A673 (cell line): ENCODE results near the gene USF3. TPM values are rescaled to one million over a fixed set of nuclear protein-coding genes. Genes with fewer than 3 reads are reported as not detected.

ENCODE experiments used
- BruUV-seq: library from RNA; stranded (reverse); fragments of 400-500 nt; replicated peaks from 2 replicates; lab custom pipeline; 2021; lab: Mats Ljungman, UMichigan
- CTCF ChIA-PET: fragments of 300-600 bp; sonication (Branson Sonifier 250); formaldehyde crosslinking; loops from one replicate; lab custom pipeline; 2022; ENCODE audit warnings: antibody characterized with exemption; lab: Charles Lee
- POLR2A ChIA-PET: fragments of 300-600 bp; sonication (Branson Sonifier 250); formaldehyde crosslinking; loops from one replicate; lab custom pipeline; 2022; ENCODE audit warnings: antibody characterized with exemption; ENCODE audit not compliant: low non-redundant PET; lab: Charles Lee
- DNase-seq: peaks from one replicate; pipeline ENCODE4 v3.0.0-alpha.2; 2015; ENCODE audit warnings: low spot score
- H3K27ac ChIP-seq: fragments of 200-600 bp; sonication (generic); 2 replicates; pipeline ENCODE4 v1.5.1; 2016; ENCODE audit warnings: mixed run types, low read depth, mild to moderate bottlenecking, mixed read lengths, antibody characterized with exemption, low read length; ENCODE audit not compliant: poor library complexity, severe bottlenecking
- H3K27me3 ChIP-seq: fragments of 200-600 bp; sonication (generic); replicated peaks from 2 replicates; pipeline ENCODE4 v1.6.1; 2017; ENCODE audit warnings: mixed run types, low read depth, mild to moderate bottlenecking, mixed read lengths, antibody characterized with exemption, low read length; ENCODE audit not compliant: insufficient read depth, poor library complexity
- H3K36me3 ChIP-seq: fragments of 200-600 bp; sonication (generic); 2 replicates; pipeline ENCODE4 v1.6.1; 2016; ENCODE audit warnings: mixed run types, mild to moderate bottlenecking, mixed read lengths, antibody characterized with exemption, low read length; ENCODE audit not compliant: insufficient read depth, poor library complexity, severe bottlenecking
- H3K4me1 ChIP-seq: fragments of 200-600 bp; sonication (generic); 2 replicates; pipeline ENCODE4 v1.6.1; 2017; ENCODE audit warnings: mixed run types, mild to moderate bottlenecking, mixed read lengths, antibody characterized with exemption, low read length; ENCODE audit not compliant: insufficient read depth, poor library complexity, severe bottlenecking
- H3K4me3 ChIP-seq: fragments of 200-600 bp; sonication (generic); 2 replicates; pipeline ENCODE4 v1.5.1; 2016; ENCODE audit warnings: low read depth, mixed run types, mild to moderate bottlenecking, mixed read lengths, low read length; ENCODE audit not compliant: poor library complexity, severe bottlenecking
- H3K9me3 ChIP-seq: fragments of 200-600 bp; sonication (generic); 2 replicates; pipeline ENCODE4 v1.6.1; 2016; ENCODE audit warnings: mixed run types, low read depth, mild to moderate bottlenecking, mixed read lengths, antibody characterized with exemption, low read length; ENCODE audit not compliant: poor library complexity, severe bottlenecking
- CTCF ChIP-seq: fragments of 300-800, 200-600 bp; sonication (generic); conservative IDR thresholded peaks from 2 replicates; pipeline ENCODE4 v1.5.1; 2017; ENCODE audit warnings: low read depth, mild to moderate bottlenecking, antibody characterized with exemption, low read length, moderate library complexity, mixed read lengths
- EZH2 ChIP-seq: fragments of 200-600 bp; sonication (generic); IDR thresholded peaks from 2 replicates; pipeline ENCODE4 v1.6.1; 2017; ENCODE audit warnings: borderline replicate concordance, low read depth, mild to moderate bottlenecking, mixed read lengths, antibody characterized with exemption, low read length; ENCODE audit not compliant: poor library complexity, severe bottlenecking
- intact Hi-C: fragments of 100-400 bp; cut with micrococcal nuclease; formaldehyde crosslinking; loops from one replicate; pipeline ENCODE4 v1.10.0; 2022; ENCODE audit not compliant: unreplicated experiment
- total RNA-seq: library from RNA; stranded (reverse); gene quantifications from 2 replicates; pipeline ENCODE4 v1.2.3, GENCODE V29; 2021

The USF3 gene
- total RNA-seq, 1 experiment from 2014 or later, result 9.7 TPM

- H3K36me3 ChIP-seq, result peaks cover 68% of the 10 kb centered on the region
- H3K9me3 ChIP-seq, result no peaks in the 10 kb centered on the region
- no TSS peak for BruUV-seq
- intact Hi-C loops, result no loop called here
- DNase-seq, result no peak
- ChIA-PET POLR2A (no interaction called here), CTCF (no interaction called here)
- H3K27ac ChIP-seq, result no peak overlapping the region
- H3K4me3 ChIP-seq, result no peak overlapping the region
- H3K4me1 ChIP-seq, result no peaks in the 10 kb centered on the region
- no peaks in the 10 kb centered on the region for H3K27me3 ChIP-seq
- no peak for TF ChIP-seq EZH2
- TF ChIP-seq CTCF, result no peak
These were observed 23.3 kb upstream of the USF3 start for GRCh38 chr3:113719758-113720157.

- Histone ChIP-seq H3K27ac (no peak overlapping the region), H3K9me3 (no peaks in the 10 kb centered on the region), H3K4me3 (no peak overlapping the region), H3K4me1 (no peaks in the 10 kb centered on the region), H3K27me3 (no peaks in the 10 kb centered on the region), H3K36me3 (peaks cover 66% of the 10 kb centered on the region)
- no peak for DNase-seq
- BruUV-seq, result TSS peak; percentile 35
- CTCF ChIA-PET, result no interaction called here
- intact Hi-C loops, result no loop called here
- TF ChIP-seq CTCF, result no peak
- no peak for TF ChIP-seq EZH2
- POLR2A ChIA-PET, result no interaction called here
These were observed 22.9 kb upstream of the USF3 start for GRCh38 chr3:113719294-113719693.

GRCh38 chr3:113717818-113718217 is 21.4 kb upstream of the USF3 start:
- POLR2A ChIA-PET, result no interaction called here
- Histone ChIP-seq H3K4me3 (no peak overlapping the region), H3K27ac (no peak overlapping the region), H3K9me3 (no peaks in the 10 kb centered on the region), H3K27me3 (no peaks in the 10 kb centered on the region), H3K4me1 (no peaks in the 10 kb centered on the region), H3K36me3 (peaks cover 55% of the 10 kb centered on the region)
- CTCF ChIA-PET, result no interaction called here
- no TSS peak for BruUV-seq
- no peak for DNase-seq
- intact Hi-C loops, result no loop called here
- TF ChIP-seq CTCF (no peak), EZH2 (no peak)
